A673 (cell line): ENCODE measurements around the gene AKAP4. TPM values are rescaled to one million over a fixed set of nuclear protein-coding genes. Genes with fewer than 3 reads are reported as not detected.

ENCODE experiments used
- BruUV-seq: library from RNA; stranded (reverse); fragments of 400-500 nt; replicated peaks from 2 replicates; lab custom pipeline; 2021; lab: Mats Ljungman, UMichigan
- CTCF ChIA-PET: fragments of 300-600 bp; sonication (Branson Sonifier 250); formaldehyde crosslinking; loops from one replicate; lab custom pipeline; 2022; ENCODE audit warnings: antibody characterized with exemption; lab: Charles Lee
- POLR2A ChIA-PET: fragments of 300-600 bp; sonication (Branson Sonifier 250); formaldehyde crosslinking; loops from one replicate; lab custom pipeline; 2022; ENCODE audit warnings: antibody characterized with exemption; ENCODE audit not compliant: low non-redundant PET; lab: Charles Lee
- DNase-seq: peaks from one replicate; pipeline ENCODE4 v3.0.0-alpha.2; 2015; ENCODE audit warnings: low spot score
- H3K27ac ChIP-seq: fragments of 200-600 bp; sonication (generic); 2 replicates; pipeline ENCODE4 v1.5.1; 2016; ENCODE audit warnings: mixed run types, low read depth, mild to moderate bottlenecking, mixed read lengths, antibody characterized with exemption, low read length; ENCODE audit not compliant: poor library complexity, severe bottlenecking
- H3K27me3 ChIP-seq: fragments of 200-600 bp; sonication (generic); replicated peaks from 2 replicates; pipeline ENCODE4 v1.6.1; 2017; ENCODE audit warnings: mixed run types, low read depth, mild to moderate bottlenecking, mixed read lengths, antibody characterized with exemption, low read length; ENCODE audit not compliant: insufficient read depth, poor library complexity
- H3K36me3 ChIP-seq: fragments of 200-600 bp; sonication (generic); 2 replicates; pipeline ENCODE4 v1.6.1; 2016; ENCODE audit warnings: mixed run types, mild to moderate bottlenecking, mixed read lengths, antibody characterized with exemption, low read length; ENCODE audit not compliant: insufficient read depth, poor library complexity, severe bottlenecking
- H3K4me1 ChIP-seq: fragments of 200-600 bp; sonication (generic); 2 replicates; pipeline ENCODE4 v1.6.1; 2017; ENCODE audit warnings: mixed run types, mild to moderate bottlenecking, mixed read lengths, antibody characterized with exemption, low read length; ENCODE audit not compliant: insufficient read depth, poor library complexity, severe bottlenecking
- H3K4me3 ChIP-seq: fragments of 200-600 bp; sonication (generic); 2 replicates; pipeline ENCODE4 v1.5.1; 2016; ENCODE audit warnings: low read depth, mixed run types, mild to moderate bottlenecking, mixed read lengths, low read length; ENCODE audit not compliant: poor library complexity, severe bottlenecking
- H3K9me3 ChIP-seq: fragments of 200-600 bp; sonication (generic); 2 replicates; pipeline ENCODE4 v1.6.1; 2016; ENCODE audit warnings: mixed run types, low read depth, mild to moderate bottlenecking, mixed read lengths, antibody characterized with exemption, low read length; ENCODE audit not compliant: poor library complexity, severe bottlenecking
- CTCF ChIP-seq: fragments of 300-800, 200-600 bp; sonication (generic); conservative IDR thresholded peaks from 2 replicates; pipeline ENCODE4 v1.5.1; 2017; ENCODE audit warnings: low read depth, mild to moderate bottlenecking, antibody characterized with exemption, low read length, moderate library complexity, mixed read lengths
- EZH2 ChIP-seq: fragments of 200-600 bp; sonication (generic); IDR thresholded peaks from 2 replicates; pipeline ENCODE4 v1.6.1; 2017; ENCODE audit warnings: borderline replicate concordance, low read depth, mild to moderate bottlenecking, mixed read lengths, antibody characterized with exemption, low read length; ENCODE audit not compliant: poor library complexity, severe bottlenecking
- intact Hi-C: fragments of 100-400 bp; cut with micrococcal nuclease; formaldehyde crosslinking; loops from one replicate; pipeline ENCODE4 v1.10.0; 2022; ENCODE audit not compliant: unreplicated experiment
- total RNA-seq: library from RNA; stranded (reverse); gene quantifications from 2 replicates; pipeline ENCODE4 v1.2.3, GENCODE V29; 2021

Gene AKAP4
- total RNA-seq, 1 experiment from 2014 or later: not detected

GRCh38 chrX:50188859-50189600 is 11.8 kb downstream of the AKAP4 start:
- intact Hi-C loops: no loop called here
- Histone ChIP-seq H3K27ac (no peak overlapping the region), H3K4me1 (no peaks in the 10 kb centered on the region), H3K36me3 (no peaks in the 10 kb centered on the region), H3K4me3 (no peak overlapping the region), H3K27me3 (no peaks in the 10 kb centered on the region), H3K9me3 (no peaks in the 10 kb centered on the region)
- no peak for DNase-seq
- TF ChIP-seq EZH2: no peak
- TF ChIP-seq CTCF: no peak
- CTCF ChIA-PET: no interaction called here
- POLR2A ChIA-PET: no interaction called here
- BruUV-seq: no TSS peak

GRCh38 chrX:50183891-50184290 is 16.9 kb downstream of the AKAP4 start:
- no TSS peak for BruUV-seq
- H3K4me3 ChIP-seq: no peak overlapping the region
- H3K27me3 ChIP-seq: no peaks in the 10 kb centered on the region
- H3K4me1 ChIP-seq: no peaks in the 10 kb centered on the region
- no peak overlapping the region for H3K27ac ChIP-seq
- no peak for DNase-seq
- POLR2A ChIA-PET: no interaction called here
- no peaks in the 10 kb centered on the region for H3K36me3 ChIP-seq
- intact Hi-C loops: no loop called here
- H3K9me3 ChIP-seq: no peaks in the 10 kb centered on the region
- no peak for TF ChIP-seq EZH2
- no peak for TF ChIP-seq CTCF
- CTCF ChIA-PET: no interaction called here

GRCh38 chrX:50180073-50180940 is 20.5 kb downstream of the AKAP4 start:
- POLR2A ChIA-PET: no interaction called here
- Histone ChIP-seq H3K4me3 (no peak overlapping the region), H3K9me3 (no peaks in the 10 kb centered on the region), H3K4me1 (no peaks in the 10 kb centered on the region), H3K27ac (no peak overlapping the region), H3K36me3 (no peaks in the 10 kb centered on the region), H3K27me3 (no peaks in the 10 kb centered on the region)
- no peak for TF ChIP-seq EZH2
- no peak for TF ChIP-seq CTCF
- intact Hi-C loops: no loop called here
- DNase-seq: peak; percentile 9
- CTCF ChIA-PET: interaction anchor here (0.6 kb wide), 2 partner anchors 12 to 296 kb away, joined by 4 to 6 read pairs; no protein-coding TSS in a partner anchor
- BruUV-seq: no TSS peak
